NCI-H524 (cell line): ENCODE results near the gene PRIMPOL.
A peak's percentile ranks its signal among the peaks of the same experiment; 100 is the strongest.
"Not testable (repeated sequence)": the region's sequence is repeated elsewhere in the genome, so short reads cannot be mapped to it uniquely, and the experiment has no call there.

ENCODE experiments used
- DNase-seq, 2 experiments: peaks; one replicate each; lab custom pipeline; 2025; lab: John Stamatoyannopoulos, UW

The PRIMPOL gene

DNA sequence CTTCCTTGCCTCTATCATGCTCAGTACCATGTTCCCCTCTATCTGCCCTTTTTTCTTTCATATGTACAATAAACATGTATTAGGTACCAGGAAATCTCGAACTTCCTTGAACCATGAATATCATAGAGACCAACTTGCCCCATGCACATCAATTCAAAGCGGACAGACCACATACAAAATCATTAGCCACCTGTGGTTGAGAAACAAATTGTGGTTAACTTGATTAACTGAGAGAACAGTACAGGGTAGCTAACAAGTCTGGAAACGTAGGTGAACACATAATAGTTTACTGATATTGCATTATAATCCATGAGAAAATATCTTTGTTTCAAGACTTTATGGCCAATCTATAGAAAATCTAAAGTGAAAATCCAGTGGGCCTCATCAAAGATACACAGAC lies 8.5 kb upstream of the PRIMPOL start:
- no peak for DNase-seq

DNA sequence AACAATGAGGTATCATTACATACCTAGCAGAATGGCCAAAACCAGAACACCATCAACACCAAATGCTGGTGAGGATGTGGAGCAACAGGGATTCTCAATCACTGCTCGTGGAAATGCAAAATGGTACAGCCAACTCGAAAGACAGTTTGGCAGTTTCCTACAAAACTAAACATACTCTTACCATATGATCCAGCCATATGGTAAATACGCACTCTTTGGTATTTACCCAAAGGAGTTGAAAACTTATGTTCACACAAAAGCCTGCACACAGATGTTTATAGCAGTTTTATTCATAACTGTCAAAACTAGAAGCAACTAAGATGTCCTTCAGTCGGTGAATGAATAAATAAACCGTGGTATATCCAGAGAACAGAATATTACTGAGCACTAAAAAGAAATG lies 8.1 kb upstream of the PRIMPOL start:
- DNase-seq = no peak

DNA sequence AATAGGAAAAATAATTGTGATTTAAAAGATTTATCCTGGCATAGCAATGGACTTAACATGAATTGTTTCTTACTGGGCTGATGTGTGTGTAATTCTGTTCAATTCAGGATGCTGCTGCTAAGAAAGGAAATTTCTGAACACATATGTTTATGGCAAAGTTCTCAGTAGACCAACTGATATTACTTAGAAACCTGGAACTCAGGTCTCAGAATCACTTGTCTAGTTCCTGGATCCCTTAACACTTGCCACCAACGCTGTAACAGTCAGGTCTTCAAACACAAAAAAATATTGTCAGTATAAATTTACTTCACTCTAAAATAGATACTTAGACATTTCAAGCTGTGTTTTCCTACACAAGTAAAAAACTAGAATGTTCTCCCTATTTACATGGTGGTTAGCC lies 5.8 kb upstream of the PRIMPOL start:
- no peak for DNase-seq

DNA sequence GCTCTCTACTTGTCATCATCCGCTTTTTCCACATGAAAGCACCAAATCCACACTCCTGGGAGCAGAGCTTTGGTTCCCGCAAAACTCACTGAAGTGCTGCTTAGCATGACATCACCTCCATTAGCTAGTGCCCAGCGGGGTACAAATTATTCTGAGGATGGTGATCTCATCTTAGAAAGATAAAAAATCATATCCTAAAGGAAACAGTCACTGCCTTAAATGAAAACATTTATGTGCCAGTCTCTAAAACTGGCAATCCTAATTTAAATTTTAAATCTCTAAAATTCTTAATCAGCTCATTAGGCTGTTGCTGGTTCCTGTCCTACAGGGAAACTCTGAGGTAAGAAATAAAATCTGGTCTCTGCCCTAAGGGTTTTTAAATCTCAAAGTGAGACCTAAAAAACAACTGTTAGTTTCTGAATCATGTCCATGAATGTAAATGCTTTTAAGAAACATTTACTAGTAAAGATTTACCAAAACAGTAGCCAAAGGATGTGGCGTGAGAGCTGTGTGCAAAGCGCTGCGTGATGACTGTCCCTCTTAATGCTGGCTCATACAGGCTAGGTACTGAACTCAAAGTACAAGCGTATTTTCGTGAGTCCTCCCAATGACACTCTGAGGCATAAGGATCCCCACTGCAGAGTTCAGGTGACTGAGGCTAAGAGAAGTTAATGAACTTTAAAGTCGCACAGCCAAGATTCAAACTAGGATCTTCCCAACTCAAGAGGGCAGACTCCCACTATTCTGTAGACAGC lies 4.8 kb upstream of the PRIMPOL start:
- DNase-seq = no peak

DNA sequence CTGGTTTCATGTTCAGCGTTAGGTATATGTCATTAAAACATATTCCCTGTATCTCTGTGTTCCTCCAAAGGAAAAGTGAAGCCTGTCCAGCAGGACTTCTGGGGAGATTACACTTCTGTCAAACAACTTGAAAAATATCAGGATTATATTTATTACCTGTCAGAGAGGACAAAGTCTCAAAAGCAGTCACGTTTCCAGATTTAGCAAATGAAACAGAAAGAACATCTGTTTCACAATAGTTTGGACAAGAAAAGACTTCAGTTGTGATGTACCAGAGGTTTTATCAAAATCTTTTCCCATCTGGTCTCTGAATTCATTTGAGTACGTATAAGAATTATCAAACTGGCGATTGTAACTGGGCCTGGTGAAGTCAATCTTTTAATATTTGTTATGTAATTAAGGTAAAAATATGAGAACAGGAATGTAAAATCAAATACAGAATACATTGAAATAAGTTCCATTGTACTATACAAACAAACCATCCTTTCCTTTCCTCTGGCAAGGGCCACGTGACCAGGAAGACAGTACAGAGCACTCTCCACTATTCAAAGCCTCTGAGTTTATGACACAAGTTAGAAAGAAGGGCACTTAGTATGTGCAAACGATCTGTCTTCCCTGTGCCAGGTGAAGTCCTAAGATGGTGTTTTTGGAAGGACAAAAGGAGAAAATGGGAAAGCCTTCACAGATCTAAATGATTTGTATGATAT lies 3.5 kb upstream of the PRIMPOL start:
- DNase-seq = no peak

GRCh38 chr4:184647266-184648053 lies 2.1 kb upstream of the PRIMPOL start:
- DNase-seq = no peak

- no peak for DNase-seq
Observed at GRCh38 chr4:184648054-184648312, 1.6 kb upstream of the PRIMPOL start.

GRCh38 chr4:184648313-184649025 lies 1.1 kb upstream of the PRIMPOL start:
- peak in 1 of 2 experiments; percentile 10 for DNase-seq

DNA sequence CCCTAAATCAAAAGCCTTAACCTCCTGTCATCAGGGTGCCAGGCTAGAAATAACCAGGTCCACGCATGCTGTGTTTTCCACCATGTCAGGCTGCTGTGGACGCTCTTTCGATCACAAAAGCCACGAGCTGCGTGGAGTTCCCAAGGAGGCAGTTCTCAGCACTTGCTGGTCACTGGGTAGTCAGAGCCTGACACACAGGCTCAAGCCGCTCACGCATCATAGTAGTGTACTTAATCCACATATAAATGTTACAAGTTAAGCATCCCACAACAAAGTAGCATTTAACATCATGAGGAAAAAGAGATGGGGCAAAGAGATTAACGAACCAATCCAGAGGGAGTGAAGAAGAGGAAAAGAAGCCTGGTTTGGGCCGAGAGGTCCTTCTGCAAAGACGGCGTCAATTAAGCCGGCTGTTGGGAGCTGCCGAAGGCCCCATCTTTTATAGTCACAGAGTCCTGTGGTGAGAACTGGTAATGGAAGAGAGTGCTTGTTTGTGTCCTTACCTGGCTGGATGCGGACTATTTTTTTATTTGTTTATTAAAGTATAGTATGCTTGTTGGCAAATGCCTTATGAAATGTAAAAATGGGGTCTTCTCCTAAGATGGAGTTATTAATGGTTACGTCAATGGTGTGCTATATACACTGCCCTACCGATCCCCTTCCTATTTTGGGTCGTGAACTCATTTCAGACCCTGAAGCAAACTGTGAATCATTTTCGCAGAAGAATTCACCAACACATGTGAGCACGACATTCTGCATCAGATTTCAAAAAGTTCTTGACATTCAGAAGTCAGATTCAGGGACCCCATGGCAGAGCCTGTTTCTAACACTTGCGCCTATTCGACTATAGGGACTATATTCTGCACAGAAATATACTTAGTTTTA lies 675 bp downstream of the PRIMPOL start:
- DNase-seq = peak in 1 of 2 experiments; percentile 40

GRCh38 chr4:184651899-184652298 lies 2.4 kb downstream of the PRIMPOL start:
- no peak for DNase-seq

- DNase-seq = not testable (repeated sequence)
Observed at GRCh38 chr4:184652681-184653080, 3.1 kb downstream of the PRIMPOL start.

DNA sequence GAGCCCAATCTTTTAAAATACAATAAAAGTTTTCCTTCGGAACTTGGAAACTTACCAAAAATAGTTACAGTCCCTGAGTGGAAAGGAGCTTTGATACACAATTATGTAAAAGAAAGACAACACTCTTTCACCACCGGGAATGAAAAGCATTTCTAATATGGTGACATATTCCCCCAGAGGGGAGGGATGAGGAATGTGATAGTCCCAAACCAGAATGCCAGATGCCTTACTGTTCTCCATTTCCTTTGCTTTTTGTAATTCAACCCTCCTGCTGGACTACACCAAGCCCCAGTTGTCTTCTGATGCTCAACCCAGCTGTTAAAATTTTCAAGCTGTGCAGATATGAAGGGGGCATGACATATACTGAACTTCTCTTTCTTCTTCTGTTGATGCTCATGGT lies 4.1 kb downstream of the PRIMPOL start:
- DNase-seq = peak in 1 of 2 experiments; percentile 2

GRCh38 chr4:184655889-184656869 lies 6.6 kb downstream of the PRIMPOL start:
- DNase-seq = no peak

DNA sequence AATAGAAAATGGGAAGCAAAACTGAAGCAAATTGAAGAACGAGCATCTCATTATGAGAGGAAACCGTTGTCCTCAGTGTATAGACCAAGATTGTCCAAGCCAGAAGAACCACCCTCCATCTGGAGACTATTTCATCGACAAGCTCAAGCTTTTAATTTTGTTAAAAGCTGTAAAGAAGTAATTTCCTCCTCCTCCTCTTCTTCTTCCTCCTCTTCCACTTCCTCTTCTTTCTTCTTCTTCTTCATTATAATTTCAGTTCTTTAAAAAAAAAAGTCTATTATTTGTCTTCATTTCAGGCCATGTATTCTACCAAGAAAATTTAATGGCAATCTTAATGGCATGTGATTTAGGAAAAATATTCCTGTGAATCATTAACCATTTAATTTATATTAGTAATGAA lies 7.6 kb downstream of the PRIMPOL start:
- no peak for DNase-seq

DNA sequence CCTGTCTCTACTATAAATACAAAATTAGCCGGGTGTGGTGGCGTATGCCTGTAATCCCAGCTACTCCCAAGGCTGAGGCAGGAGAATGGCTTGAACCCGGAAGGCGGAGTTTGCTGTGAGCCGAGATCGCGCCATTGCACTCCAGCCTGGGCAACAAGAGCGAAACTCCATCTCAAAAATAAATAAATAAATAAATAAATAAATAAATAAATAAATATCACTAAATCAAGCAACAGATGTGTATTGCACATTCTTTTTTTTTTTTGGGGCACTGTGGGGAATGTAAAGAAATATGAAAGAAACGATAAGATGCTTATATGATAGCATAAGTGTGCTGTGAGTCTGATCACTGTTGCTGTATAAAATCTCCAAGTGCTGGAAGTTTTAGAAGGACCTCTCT lies 8.3 kb downstream of the PRIMPOL start:
- DNase-seq = not testable (repeated sequence)

DNA sequence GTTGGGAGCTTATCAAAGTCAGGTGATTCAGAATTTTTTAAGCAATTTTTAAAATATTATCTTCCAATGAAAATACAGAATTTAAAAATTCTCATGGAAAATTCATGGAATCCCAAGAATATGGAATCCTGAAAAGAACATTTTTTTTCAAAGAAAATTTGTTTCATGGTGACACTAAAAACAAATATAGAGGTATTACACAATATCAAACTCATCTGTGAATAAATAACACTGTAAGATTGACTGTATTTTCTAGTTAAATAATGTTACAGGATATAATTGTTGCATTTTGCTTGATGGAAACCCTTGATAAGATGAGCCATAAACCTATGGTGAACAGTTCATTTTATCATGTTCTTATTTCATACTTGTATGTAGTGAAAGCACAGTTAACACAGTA lies 11.4 kb downstream of the PRIMPOL start:
- DNase-seq = no peak

DNA sequence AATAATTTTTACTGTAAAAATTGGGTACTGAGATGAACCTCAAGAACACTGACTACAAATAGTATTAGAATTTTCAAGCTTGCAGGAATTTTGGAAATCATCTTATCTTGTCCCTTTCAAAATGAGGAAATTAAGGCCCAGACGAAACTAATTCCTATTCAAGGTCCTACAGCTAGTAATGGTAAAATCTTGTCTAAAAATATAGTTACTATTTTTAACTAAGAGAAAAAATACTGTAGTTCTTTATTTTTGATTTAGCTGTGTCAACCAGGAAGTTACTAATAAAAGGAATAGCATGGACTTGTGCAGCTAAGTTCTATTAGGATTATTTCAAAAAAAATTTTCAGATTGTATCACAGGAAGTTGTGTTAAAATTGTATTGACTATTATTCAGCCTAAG lies 12.7 kb downstream of the PRIMPOL start:
- no peak for DNase-seq

DNA sequence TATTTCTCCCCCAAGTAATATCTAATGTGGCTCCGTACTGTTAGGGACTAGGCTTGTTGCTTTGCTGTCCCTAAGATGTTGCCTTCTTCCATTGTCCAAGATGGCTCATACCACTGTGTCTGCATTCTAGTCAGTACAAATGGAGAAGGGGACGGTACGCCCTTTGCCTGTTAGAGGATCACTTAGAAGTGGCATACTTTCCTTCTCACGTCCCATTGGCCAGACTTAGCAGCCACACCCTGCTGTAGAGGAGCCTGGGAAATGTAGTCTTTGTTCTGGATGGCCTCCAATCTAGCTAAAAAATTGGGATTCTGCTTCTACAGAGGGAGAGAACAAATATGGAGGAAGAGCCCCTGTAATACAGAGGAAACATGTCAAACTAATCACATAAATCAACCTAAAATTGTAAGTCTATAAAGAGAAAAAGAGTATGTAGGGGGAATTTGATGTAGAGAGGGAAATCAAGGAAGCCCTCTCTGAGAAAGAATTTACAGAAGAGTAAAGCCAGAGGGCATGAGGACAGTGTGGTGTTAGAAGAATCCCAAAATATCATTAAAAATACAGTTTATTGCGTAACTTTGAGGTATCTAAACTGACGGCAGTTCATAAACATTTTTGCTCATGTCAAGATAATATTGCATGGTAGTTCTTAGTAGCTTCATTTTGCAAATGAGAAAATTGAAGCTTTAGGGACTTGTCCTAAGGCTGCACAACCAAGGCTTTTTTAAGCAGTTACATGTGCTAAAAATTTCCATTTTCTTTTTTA lies 15.1 kb downstream of the PRIMPOL start:
- DNase-seq = no peak

- DNase-seq = no peak
Observed at GRCh38 chr4:184666670-184667069, 17.1 kb downstream of the PRIMPOL start.
